Trophoblast cell (in vitro differentiated cells and primary cell): ENCODE measurements around the gene MSRB3.

Experiments
- DNase-seq, 2 donors: peaks; one replicate each; pipeline ENCODE4 v3.0.0-alpha.2; 2016
- H2AFZ ChIP-seq: 2 replicates; pipeline ENCODE4 v1.6.1; 2013; ENCODE audit warnings: low read length, moderate library complexity, mild to moderate bottlenecking; ENCODE audit not compliant: insufficient read depth, poor library complexity
- H2AK5ac ChIP-seq: 2 replicates; pipeline ENCODE4 v1.6.1; 2013; ENCODE audit warnings: mild to moderate bottlenecking, low read length
- H2BK120ac ChIP-seq: 2 replicates; pipeline ENCODE4 v1.6.1; 2013; ENCODE audit warnings: low read length, mild to moderate bottlenecking, moderate library complexity; ENCODE audit not compliant: insufficient read depth, poor library complexity
- H2BK12ac ChIP-seq: 2 replicates; pipeline ENCODE4 v1.6.1; 2013; ENCODE audit warnings: mild to moderate bottlenecking, low read length, moderate library complexity
- H2BK5ac ChIP-seq: 2 replicates; pipeline ENCODE4 v1.6.1; 2013; ENCODE audit warnings: low read length, low read depth, moderate library complexity, mild to moderate bottlenecking; ENCODE audit not compliant: poor library complexity
- H3K14ac ChIP-seq: 2 replicates; pipeline ENCODE4 v1.6.1; 2013; ENCODE audit warnings: mild to moderate bottlenecking, low read length
- H3K18ac ChIP-seq: 2 replicates; pipeline ENCODE4 v1.6.1; 2013; ENCODE audit warnings: mild to moderate bottlenecking, low read length
- H3K23ac ChIP-seq: 2 replicates; pipeline ENCODE4 v1.6.1; 2013; ENCODE audit warnings: low read length
- H3K27ac ChIP-seq: 2 replicates; pipeline ENCODE4 v1.5.1; 2013; ENCODE audit warnings: low read depth, mild to moderate bottlenecking, inconsistent platforms, low read length, moderate library complexity
- H3K27me3 ChIP-seq: 2 replicates; pipeline ENCODE4 v1.6.1; 2013; ENCODE audit warnings: inconsistent platforms, mild to moderate bottlenecking, low read length, moderate library complexity; ENCODE audit not compliant: insufficient read depth
- H3K36me3 ChIP-seq, 2 experiments: 1 replicate in 1 of 2; 2 replicates in 1 of 2; pipeline ENCODE4 v1.6.1; 2013; ENCODE audit warnings: low read length in 2 of 2, mild to moderate bottlenecking in 2 of 2, moderate library complexity in 1 of 2; ENCODE audit not compliant: insufficient read depth in 2 of 2, control insufficient read depth in 1 of 2
- H3K4ac ChIP-seq: 2 replicates; pipeline ENCODE4 v1.6.1; 2013; ENCODE audit warnings: low read depth, mild to moderate bottlenecking, low read length, moderate library complexity
- H3K4me1 ChIP-seq, 2 experiments: 1 replicate in 1 of 2; 2 replicates in 1 of 2; pipeline ENCODE4 v1.6.1; 2013; ENCODE audit warnings: low read length in 2 of 2, mild to moderate bottlenecking in 2 of 2, moderate library complexity in 1 of 2; ENCODE audit not compliant: insufficient read depth in 2 of 2, control insufficient read depth in 1 of 2
- H3K4me2 ChIP-seq: 2 replicates; pipeline ENCODE4 v1.6.1; 2013; ENCODE audit warnings: inconsistent platforms, mild to moderate bottlenecking, low read length, moderate library complexity
- H3K4me3 ChIP-seq: 2 replicates; pipeline ENCODE4 v1.5.1; 2013; ENCODE audit warnings: mild to moderate bottlenecking, low read depth, low read length, inconsistent platforms
- H3K79me1 ChIP-seq: one replicate; pipeline ENCODE4 v1.6.1; 2013; ENCODE audit warnings: low read length
- H3K79me2 ChIP-seq: 2 replicates; pipeline ENCODE4 v1.6.1; 2013; ENCODE audit warnings: low read length, mild to moderate bottlenecking; ENCODE audit not compliant: control insufficient read depth, insufficient read depth, poor library complexity
- H3K9ac ChIP-seq: 2 replicates; pipeline ENCODE4 v1.6.1; 2013; ENCODE audit warnings: mild to moderate bottlenecking, low read length
- H3K9me3 ChIP-seq: 2 replicates; pipeline ENCODE4 v1.6.1; 2013; ENCODE audit warnings: low read depth, mild to moderate bottlenecking, control low read depth, inconsistent platforms, low read length; ENCODE audit not compliant: insufficient read depth
- H4K12ac ChIP-seq: 2 replicates; pipeline ENCODE4 v1.6.1; 2013; ENCODE audit warnings: low read depth, mild to moderate bottlenecking, low read length, moderate library complexity
- H4K8ac ChIP-seq: 2 replicates; pipeline ENCODE4 v1.6.1; 2013; ENCODE audit warnings: low read depth, mild to moderate bottlenecking, low read length, moderate library complexity
- H4K91ac ChIP-seq: one replicate; pipeline ENCODE4 v1.6.1; 2013; ENCODE audit warnings: low read depth, mild to moderate bottlenecking, low read length, moderate library complexity
- WGBS: extraction: QIAGEN DNeasy Blood & Tissue Kit; methylation state at CpG from one replicate; pipeline ENCODE4 v1.1.7; 2013; ENCODE audit warnings: missing lambda C conversion rate; ENCODE audit not compliant: insufficient read length, insufficient coverage; ENCODE audit errors: extremely low coverage; 5-methylcytosine and 5-hydroxymethylcytosine counted together

Gene MSRB3

GRCh38 chr12:65387396-65387795 lies 108.9 kb downstream of the MSRB3 start:
- H3K14ac ChIP-seq = no peak overlapping the region
- no peak overlapping the region for H2BK12ac ChIP-seq
- no peaks in the 10 kb centered on the region for H3K79me2 ChIP-seq
- no peak overlapping the region for H3K23ac ChIP-seq
- no peak overlapping the region for H3K18ac ChIP-seq
- no peak overlapping the region for H2BK120ac ChIP-seq
- no peak for DNase-seq
- no peaks in the 10 kb centered on the region for H3K4me1 ChIP-seq
- no peak overlapping the region for H4K8ac ChIP-seq
- H2BK5ac ChIP-seq = no peak overlapping the region
- H4K91ac ChIP-seq = no peak overlapping the region
- no peaks in the 10 kb centered on the region for H3K9me3 ChIP-seq
- no peak overlapping the region for H4K12ac ChIP-seq
- H3K27me3 ChIP-seq = no peaks in the 10 kb centered on the region
- H2AFZ ChIP-seq = no peak overlapping the region
- H3K4me3 ChIP-seq = no peak overlapping the region
- H3K4me2 ChIP-seq = no peak overlapping the region
- H3K79me1 ChIP-seq = no peaks in the 10 kb centered on the region
- H3K27ac ChIP-seq = no peak overlapping the region
- H3K4ac ChIP-seq = no peak overlapping the region
- no peak overlapping the region for H2AK5ac ChIP-seq
- H3K36me3 ChIP-seq = no peaks in the 10 kb centered on the region
- H3K9ac ChIP-seq = no peak overlapping the region

- Histone ChIP-seq H3K27me3 (no peaks in the 10 kb centered on the region), H3K14ac (no peak overlapping the region), H3K23ac (no peak overlapping the region), H3K79me2 (no peaks in the 10 kb centered on the region), H3K4me2 (no peak overlapping the region), H4K12ac (no peak overlapping the region), H2BK12ac (no peak overlapping the region), H2AFZ (no peak overlapping the region), H3K4ac (no peak overlapping the region), H3K18ac (no peak overlapping the region), H4K91ac (no peak overlapping the region), H2BK5ac (no peak overlapping the region), H3K27ac (no peak overlapping the region), H3K36me3 (no peaks in the 10 kb centered on the region), H3K4me3 (no peak overlapping the region), H3K9ac (no peak overlapping the region), H4K8ac (no peak overlapping the region), H2BK120ac (no peak overlapping the region), H3K9me3 (no peaks in the 10 kb centered on the region), H3K4me1 (no peaks in the 10 kb centered on the region), H3K79me1 (no peaks in the 10 kb centered on the region), H2AK5ac (no peak overlapping the region)
- DNase-seq = no peak
- WGBS = no CpG with 5 or more reads among the region's 4 CpGs
Observed at GRCh38 chr12:65389436-65389835, 111.0 kb downstream of the MSRB3 start.

GRCh38 chr12:65391711-65392110 lies 113.2 kb downstream of the MSRB3 start:
- Histone ChIP-seq H3K9me3 (no peaks in the 10 kb centered on the region), H3K36me3 (peaks cover 0 to 2% of the 10 kb centered on the region in 2 experiments), H4K8ac (no peak overlapping the region), H3K9ac (no peak overlapping the region), H4K91ac (no peak overlapping the region), H3K27ac (no peak overlapping the region), H3K4ac (no peak overlapping the region), H3K79me1 (no peaks in the 10 kb centered on the region), H2BK5ac (no peak overlapping the region), H3K14ac (no peak overlapping the region), H2AFZ (no peak overlapping the region), H3K79me2 (no peaks in the 10 kb centered on the region), H2AK5ac (no peak overlapping the region), H3K4me1 (no peaks in the 10 kb centered on the region), H3K4me2 (no peak overlapping the region), H2BK12ac (no peak overlapping the region), H3K4me3 (no peak overlapping the region), H4K12ac (no peak overlapping the region), H3K27me3 (no peaks in the 10 kb centered on the region), H3K23ac (no peak overlapping the region), H2BK120ac (no peak overlapping the region), H3K18ac (no peak overlapping the region)
- no peak for DNase-seq
- WGBS = no CpG with 5 or more reads among the region's 1 CpG

DNA sequence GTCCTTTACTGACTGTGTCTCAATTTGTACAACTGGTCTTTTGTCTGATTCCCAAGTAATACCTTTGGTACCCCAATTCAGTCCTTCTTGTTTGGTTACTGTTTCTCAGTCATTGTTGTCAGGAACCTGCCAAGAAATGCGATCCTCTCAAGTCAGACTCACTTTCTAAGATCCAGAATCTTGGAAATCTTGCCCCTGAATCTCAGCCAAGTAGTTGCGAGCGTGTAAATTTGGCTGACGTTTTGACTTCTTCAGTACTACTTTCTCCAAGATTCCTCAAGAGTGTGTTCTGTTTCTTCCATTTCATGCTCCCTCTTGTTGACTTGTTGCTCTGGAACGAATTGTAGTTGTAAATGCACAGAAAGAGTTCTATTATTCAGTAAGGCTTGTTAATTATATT lies 114.0 kb downstream of the MSRB3 start:
- Histone ChIP-seq H3K36me3 (peaks cover 0 to 2% of the 10 kb centered on the region in 2 experiments), H2BK12ac (no peak overlapping the region), H3K9me3 (no peaks in the 10 kb centered on the region), H2BK5ac (no peak overlapping the region), H4K8ac (no peak overlapping the region), H3K14ac (no peak overlapping the region), H3K4me1 (no peaks in the 10 kb centered on the region), H3K27me3 (no peaks in the 10 kb centered on the region), H3K4me3 (no peak overlapping the region), H3K9ac (no peak overlapping the region), H3K4ac (no peak overlapping the region), H3K4me2 (no peak overlapping the region), H3K18ac (no peak overlapping the region), H4K91ac (no peak overlapping the region), H2AFZ (no peak overlapping the region), H3K23ac (no peak overlapping the region), H3K79me2 (no peaks in the 10 kb centered on the region), H2AK5ac (no peak overlapping the region), H2BK120ac (no peak overlapping the region), H3K27ac (no peak overlapping the region), H3K79me1 (no peaks in the 10 kb centered on the region), H4K12ac (no peak overlapping the region)
- DNase-seq = no peak
- WGBS = no CpG with 5 or more reads among the region's 5 CpGs
